KMS-11 (cell line): ENCODE results near the gene PDE5A.

Experiments used
- H2AFZ ChIP-seq: fragments of 200-600 bp; sonication (generic); 2 replicates; pipeline ENCODE4 v1.6.1; 2016; ENCODE audit warnings: antibody characterized with exemption, mixed run types, low read depth
- H3K27ac ChIP-seq: fragments of 200-600 bp; sonication (generic); 2 replicates; pipeline ENCODE4 v1.6.1; 2016; ENCODE audit warnings: mild to moderate bottlenecking, mixed run types
- H3K27me3 ChIP-seq: fragments of 200-600 bp; sonication (generic); 2 replicates; pipeline ENCODE4 v1.6.1; 2017; ENCODE audit warnings: mild to moderate bottlenecking, low read depth, mixed run types, moderate library complexity; ENCODE audit not compliant: insufficient read depth
- H3K36me3 ChIP-seq: fragments of 200-600 bp; sonication (generic); 2 replicates; pipeline ENCODE4 v1.6.1; 2017; ENCODE audit warnings: mild to moderate bottlenecking, mixed run types; ENCODE audit not compliant: insufficient read depth
- H3K4me1 ChIP-seq: fragments of 200-600 bp; sonication (generic); 2 replicates; pipeline ENCODE4 v1.6.1; 2016; ENCODE audit warnings: mild to moderate bottlenecking, low read depth, mixed run types; ENCODE audit not compliant: poor library complexity, severe bottlenecking
- H3K4me2 ChIP-seq: fragments of 200-600 bp; sonication (generic); 2 replicates; pipeline ENCODE4 v1.7.0; 2016; ENCODE audit warnings: mild to moderate bottlenecking, mixed run types
- H3K4me3 ChIP-seq: fragments of 200-600 bp; sonication (generic); IDR thresholded peaks from 2 replicates; pipeline ENCODE4 v1.6.1; 2017; ENCODE audit warnings: low read depth, low read length, mixed read lengths; ENCODE audit not compliant: insufficient read depth
- H3K79me2 ChIP-seq: fragments of 200-600 bp; sonication (generic); 2 replicates; pipeline ENCODE4 v1.6.1; 2016; ENCODE audit warnings: low read depth, mixed run types; ENCODE audit not compliant: insufficient read depth
- H3K9ac ChIP-seq: fragments of 200-600 bp; sonication (generic); 2 replicates; pipeline ENCODE4 v1.6.1; 2016; ENCODE audit warnings: mild to moderate bottlenecking, mixed run types
- H4K20me1 ChIP-seq: fragments of 200-600 bp; sonication (generic); 2 replicates; pipeline ENCODE4 v1.6.1; 2016; ENCODE audit warnings: mild to moderate bottlenecking, mixed run types; ENCODE audit not compliant: insufficient read depth
- CTCF ChIP-seq: fragments of 200-600 bp; sonication (generic); conservative IDR thresholded peaks from 2 replicates; pipeline ENCODE4 v1.6.1; 2017; ENCODE audit warnings: low read depth, mild to moderate bottlenecking, antibody characterized with exemption, low read length, moderate library complexity, mixed read lengths

PDE5A gene

GRCh38 chr4:119657111-119657611 lies 28.6 kb upstream of the PDE5A start:
- Histone ChIP-seq H2AFZ (no peak overlapping the region), H3K79me2 (no peaks in the 10 kb centered on the region), H3K36me3 (no peaks in the 10 kb centered on the region), H3K4me2 (no peak overlapping the region), H3K27ac (no peak overlapping the region), H3K4me3 (no peak overlapping the region), H3K27me3 (no peaks in the 10 kb centered on the region), H3K9ac (no peak overlapping the region), H4K20me1 (no peaks in the 10 kb centered on the region), H3K4me1 (no peaks in the 10 kb centered on the region)
- TF ChIP-seq CTCF = no peak

- Histone ChIP-seq H3K27me3 (no peaks in the 10 kb centered on the region), H3K36me3 (no peaks in the 10 kb centered on the region), H3K27ac (no peak overlapping the region), H3K4me3 (no peak overlapping the region), H3K79me2 (no peaks in the 10 kb centered on the region), H3K4me1 (no peaks in the 10 kb centered on the region), H2AFZ (no peak overlapping the region), H3K4me2 (no peak overlapping the region), H4K20me1 (no peaks in the 10 kb centered on the region), H3K9ac (no peak overlapping the region)
- no peak for TF ChIP-seq CTCF
Observed at GRCh38 chr4:119656342-119656741, 27.7 kb upstream of the PDE5A start.

DNA sequence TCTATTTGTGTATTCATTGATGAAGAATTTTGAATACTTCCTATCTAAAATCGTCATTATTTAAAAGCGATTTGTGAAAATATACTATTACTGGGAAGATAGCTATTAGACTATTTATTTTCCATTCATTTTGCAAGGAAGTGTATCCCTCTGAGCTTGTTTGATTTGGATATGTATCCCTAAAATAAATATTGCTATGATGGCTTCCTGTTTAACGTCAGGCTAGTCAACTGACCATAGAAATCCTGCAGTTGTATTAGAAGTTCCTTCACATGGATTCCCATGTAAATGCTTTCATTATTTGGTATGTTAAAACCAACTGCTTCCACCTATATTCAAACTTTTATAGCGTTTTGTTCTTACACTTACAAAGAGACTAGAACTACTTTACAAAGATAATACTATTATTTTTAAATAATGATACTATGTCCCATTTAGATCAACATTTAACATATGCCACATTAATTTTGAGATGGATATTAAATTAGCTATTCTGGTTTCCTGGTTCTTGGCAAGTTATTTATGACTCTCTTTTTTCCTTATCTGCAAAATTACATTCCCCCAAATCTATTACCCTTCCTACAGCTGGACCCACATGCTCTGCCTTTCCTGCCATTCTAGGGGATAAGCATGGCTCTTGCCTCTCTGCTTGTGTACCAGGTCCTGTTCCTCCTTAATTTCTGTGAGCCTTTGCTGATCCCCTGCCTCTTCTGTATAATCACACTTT lies 26.7 kb upstream of the PDE5A start:
- no peak overlapping the region for H2AFZ ChIP-seq
- H3K4me2 ChIP-seq = no peak overlapping the region
- no peak overlapping the region for H3K9ac ChIP-seq
- no peaks in the 10 kb centered on the region for H3K27me3 ChIP-seq
- TF ChIP-seq CTCF = no peak
- no peak overlapping the region for H3K4me3 ChIP-seq
- H3K36me3 ChIP-seq = no peaks in the 10 kb centered on the region
- H3K4me1 ChIP-seq = no peaks in the 10 kb centered on the region
- H3K27ac ChIP-seq = no peak overlapping the region
- no peaks in the 10 kb centered on the region for H3K79me2 ChIP-seq
- H4K20me1 ChIP-seq = no peaks in the 10 kb centered on the region

DNA sequence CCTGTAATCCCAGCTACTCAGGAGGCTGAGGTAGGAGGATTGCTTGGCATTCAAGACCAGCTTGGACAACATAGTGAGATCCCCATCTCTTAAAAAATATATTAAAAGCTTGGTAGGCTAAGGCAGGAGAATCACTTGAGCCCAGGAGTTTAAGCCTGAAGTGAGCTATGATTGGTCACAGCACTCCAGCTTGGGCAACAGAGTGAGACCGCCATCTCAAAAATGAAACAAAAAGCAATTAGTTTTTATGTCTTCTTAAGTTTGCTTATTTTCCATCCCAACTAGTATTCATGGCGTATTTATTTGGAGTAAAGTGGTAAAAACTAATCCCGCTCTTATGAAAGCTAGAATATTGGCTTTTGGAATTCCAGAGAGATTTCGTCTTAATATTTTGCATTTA lies 25.4 kb upstream of the PDE5A start:
- Histone ChIP-seq H3K9ac (no peak overlapping the region), H4K20me1 (no peaks in the 10 kb centered on the region), H3K27me3 (no peaks in the 10 kb centered on the region), H2AFZ (no peak overlapping the region), H3K4me3 (no peak overlapping the region), H3K27ac (no peak overlapping the region), H3K4me2 (no peak overlapping the region), H3K4me1 (no peaks in the 10 kb centered on the region), H3K36me3 (no peaks in the 10 kb centered on the region), H3K79me2 (no peaks in the 10 kb centered on the region)
- TF ChIP-seq CTCF = no peak
